HG03280 (cell line): Measurements from ENCODE around the gene TRPM8.

Source experiments
- ATAC-seq: cut with Tn5 transposase; IDR thresholded peaks from one replicate; pipeline ENCODE4 v1.9.1; 2021; ENCODE audit warnings: mild to moderate bottlenecking, moderate library complexity; ENCODE audit not compliant: unreplicated experiment

TRPM8 gene

GRCh38 chr2:234038076-234038802, 121.1 kb downstream of the TRPM8 start:
- ATAC-seq, result no peak

- no peak for ATAC-seq
These were observed 127.0 kb downstream of the TRPM8 start for GRCh38 chr2:234044157-234044556.

- no peak for ATAC-seq
These were observed 129.3 kb downstream of the TRPM8 start for GRCh38 chr2:234046521-234046920.

DNA sequence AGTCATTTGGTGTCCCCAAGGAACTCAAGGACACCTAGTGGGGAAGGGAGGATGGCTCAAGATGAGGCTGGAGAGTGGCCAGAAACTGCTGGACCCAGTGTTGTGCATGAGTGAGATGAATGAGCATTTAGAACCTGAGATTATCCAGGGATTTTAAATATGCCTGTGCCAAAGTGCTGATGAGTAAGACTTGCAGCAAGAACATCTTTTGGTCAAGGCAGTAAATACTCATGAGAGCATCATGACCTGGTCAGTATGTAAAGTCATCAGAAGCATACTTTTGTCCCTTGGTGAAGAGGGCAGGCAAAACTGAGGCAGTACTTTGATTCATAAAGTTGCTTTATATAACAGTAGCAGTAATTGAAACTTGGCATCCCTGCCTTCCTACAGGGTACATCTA, 130.2 kb downstream of the TRPM8 start:
- no peak for ATAC-seq

DNA sequence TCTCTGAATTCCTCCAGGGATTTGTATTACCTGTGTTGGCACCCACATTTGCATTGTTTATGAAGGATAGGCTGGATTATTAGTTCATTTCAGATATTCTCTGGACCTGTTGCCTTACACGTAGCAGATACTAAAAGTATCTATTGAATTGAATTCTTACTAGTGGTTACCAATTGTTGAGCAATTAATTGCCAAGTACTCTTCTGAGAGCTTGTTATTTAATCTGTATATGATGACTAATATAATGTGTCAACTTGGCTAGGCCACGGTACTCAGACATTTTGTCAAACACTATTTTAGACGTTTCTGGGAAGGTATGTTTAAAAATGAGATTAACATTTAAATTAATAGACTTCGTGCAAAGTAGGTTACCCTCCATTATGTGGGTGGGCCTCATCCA, 130.9 kb downstream of the TRPM8 start:
- ATAC-seq, result no peak

GRCh38 chr2:234050455-234051135, 133.4 kb downstream of the TRPM8 start, which contains the start of gene SPP2:
Gene SPP2 (plus strand): TSS chr2:234050702. CDS start chr2:234050787, 85 bp downstream.
- ATAC-seq, result no peak

DNA sequence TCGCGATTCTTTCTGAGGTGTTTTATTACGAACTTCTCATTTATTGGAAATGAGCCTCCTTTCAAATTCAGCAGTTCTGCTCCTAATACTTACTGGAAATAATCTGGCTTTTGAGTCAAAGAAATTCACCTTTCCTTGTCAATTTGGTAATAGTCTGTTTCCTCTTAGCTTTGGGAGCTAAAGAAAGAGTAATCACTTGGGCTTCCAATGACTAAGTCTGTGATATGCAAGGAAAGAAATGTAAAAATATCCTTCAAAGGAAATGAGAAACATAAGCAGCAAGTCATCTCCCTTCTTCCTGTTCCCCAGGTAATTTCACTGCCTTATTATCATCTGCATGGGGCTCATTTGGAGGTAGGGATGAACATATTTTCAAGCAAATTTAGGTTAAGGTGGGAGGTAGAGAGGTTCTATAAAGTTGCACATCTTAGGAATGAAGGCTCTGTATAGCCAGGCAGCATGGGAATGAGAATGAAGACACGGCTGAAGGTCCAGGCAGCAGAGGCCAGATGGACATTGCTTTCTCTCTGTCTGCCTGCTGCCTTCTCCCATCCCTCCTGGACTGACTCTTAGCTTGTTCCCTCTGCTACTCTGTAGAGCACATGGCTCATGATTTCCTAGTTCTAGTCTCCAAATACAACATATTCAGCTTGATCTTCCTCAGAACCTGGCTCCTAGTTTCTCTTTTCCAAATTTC, 134.3 kb downstream of the TRPM8 start:
- no peak for ATAC-seq

DNA sequence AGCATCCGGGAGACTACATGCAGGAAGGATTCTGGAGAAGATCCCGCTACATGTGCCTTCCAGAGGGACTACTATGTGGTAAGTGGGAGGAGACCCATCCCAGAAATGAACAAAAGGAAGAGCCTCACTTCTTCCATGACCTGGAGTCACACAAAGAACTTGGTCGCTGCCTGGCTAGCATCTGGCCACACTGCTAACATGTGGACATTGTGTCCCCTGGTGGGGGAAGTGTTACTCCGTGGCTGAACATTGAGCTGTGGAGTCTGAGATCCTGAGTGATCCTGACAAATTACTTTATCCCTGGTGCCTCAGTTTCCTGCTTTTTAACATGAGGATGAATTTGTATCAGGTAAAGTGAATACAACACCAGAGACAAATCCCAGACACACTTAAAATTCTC, 141.7 kb downstream of the TRPM8 start:
- no peak for ATAC-seq

DNA sequence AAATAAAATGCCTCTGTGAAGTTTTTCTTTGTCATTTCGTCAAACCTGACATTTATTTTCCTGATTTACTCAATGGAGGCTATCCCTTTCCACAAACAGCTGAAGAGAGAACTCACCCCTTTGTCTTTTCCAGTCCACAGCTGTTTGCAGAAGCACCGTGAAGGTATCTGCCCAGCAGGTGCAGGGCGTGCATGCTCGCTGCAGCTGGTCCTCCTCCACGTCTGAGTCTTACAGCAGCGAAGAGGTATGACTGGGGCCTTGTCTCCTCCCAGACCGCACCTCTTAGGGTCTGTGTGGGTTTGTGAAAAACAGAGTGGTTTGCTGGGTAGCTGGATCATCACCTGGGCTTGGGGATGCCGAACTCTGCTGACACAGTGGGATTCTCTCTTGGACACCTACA, 143.1 kb downstream of the TRPM8 start:
- ATAC-seq, result no peak

- no peak for ATAC-seq
These were observed 144.6 kb downstream of the TRPM8 start for GRCh38 chr2:234061624-234062257.

DNA sequence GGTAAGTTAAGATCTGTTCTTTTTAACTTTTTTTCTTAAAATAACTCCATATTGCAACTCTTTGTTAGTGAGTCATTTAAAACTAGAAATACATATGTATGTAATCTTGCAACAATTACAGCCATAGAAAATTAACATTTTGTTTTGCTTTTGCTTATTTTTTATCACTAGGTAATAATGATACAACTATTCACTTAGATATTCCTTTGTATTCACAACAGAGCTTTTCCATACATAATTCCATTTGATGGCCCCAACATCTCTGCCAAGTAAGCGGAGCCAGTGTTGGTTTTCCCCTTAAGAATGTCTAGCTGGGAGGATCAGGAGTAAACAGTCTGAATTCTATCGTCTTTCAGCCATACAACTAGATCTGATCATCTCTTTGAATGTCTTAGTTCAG, 149.4 kb downstream of the TRPM8 start:
- no peak for ATAC-seq
